Thoracic aorta (tissue), 2 donors: ENCODE data around the gene RC3H2. TPM values are rescaled to one million over a fixed set of nuclear protein-coding genes. Genes with fewer than 3 reads are reported as not detected.

ENCODE experiments used
- ATAC-seq: fragments of 150-250 bp; one replicate; pipeline ENCODE4 v1.8.0; 2017; ENCODE audit warnings: low read depth; ENCODE audit not compliant: insufficient number of reproducible peaks, low FRiP score
- DNase-seq: peaks from one replicate; pipeline ENCODE4 v3.0.0-alpha.2; 2020; ENCODE audit warnings: low spot score
- H3K27ac ChIP-seq, 2 donors: fragments of 200-600 bp; sonication (generic); 1 replicate in 1 of 2; 2 replicates in 1 of 2; pipeline ENCODE4 v1.5.1; 2016; ENCODE audit warnings: mild to moderate bottlenecking in 2 of 2, moderate library complexity in 2 of 2
- H3K27me3 ChIP-seq: fragments of 200-600 bp; sonication (generic); replicated peaks from 2 replicates; pipeline ENCODE4 v1.6.0; 2016; ENCODE audit warnings: mild to moderate bottlenecking; ENCODE audit not compliant: insufficient read depth
- H3K36me3 ChIP-seq: fragments of 200-600 bp; sonication (generic); one replicate; pipeline ENCODE4 v1.5.1; 2016
- H3K4me1 ChIP-seq, 2 donors: fragments of 200-600 bp; sonication (generic); 1 replicate in 1 of 2; 2 replicates in 1 of 2; pipeline versions ENCODE4 v1.5.1 to v1.6.0; 2016; ENCODE audit warnings: low read depth in 2 of 2, mild to moderate bottlenecking in 1 of 2; ENCODE audit not compliant: control insufficient read depth in 1 of 2
- H3K4me3 ChIP-seq: fragments of 200-600 bp; sonication (generic); 2 replicates; pipeline ENCODE4 v1.5.1; 2016; ENCODE audit warnings: mild to moderate bottlenecking
- H3K9me3 ChIP-seq: fragments of 200-600 bp; sonication (generic); 2 replicates; pipeline ENCODE4 v1.5.1; 2016
- total RNA-seq, 2 donors: library from RNA; depleted of rRNA; stranded (reverse); fragments of >200 nt; gene quantifications; one replicate each; pipeline versions ENCODE4 v1.1.0 to v1.2.3, GENCODE V29; 2016
- TF ChIP-seq, protein P1 (sequence below): fragments of 200-600 bp; sonication (generic); IDR thresholded peaks from one replicate; pipeline ENCODE4 v1.5.1; 2019; ENCODE audit warnings: antibody characterized with exemption

Gene RC3H2
- total RNA-seq, 2 donors from 2014 or later: 45.9 to 49.5 TPM

DNA sequence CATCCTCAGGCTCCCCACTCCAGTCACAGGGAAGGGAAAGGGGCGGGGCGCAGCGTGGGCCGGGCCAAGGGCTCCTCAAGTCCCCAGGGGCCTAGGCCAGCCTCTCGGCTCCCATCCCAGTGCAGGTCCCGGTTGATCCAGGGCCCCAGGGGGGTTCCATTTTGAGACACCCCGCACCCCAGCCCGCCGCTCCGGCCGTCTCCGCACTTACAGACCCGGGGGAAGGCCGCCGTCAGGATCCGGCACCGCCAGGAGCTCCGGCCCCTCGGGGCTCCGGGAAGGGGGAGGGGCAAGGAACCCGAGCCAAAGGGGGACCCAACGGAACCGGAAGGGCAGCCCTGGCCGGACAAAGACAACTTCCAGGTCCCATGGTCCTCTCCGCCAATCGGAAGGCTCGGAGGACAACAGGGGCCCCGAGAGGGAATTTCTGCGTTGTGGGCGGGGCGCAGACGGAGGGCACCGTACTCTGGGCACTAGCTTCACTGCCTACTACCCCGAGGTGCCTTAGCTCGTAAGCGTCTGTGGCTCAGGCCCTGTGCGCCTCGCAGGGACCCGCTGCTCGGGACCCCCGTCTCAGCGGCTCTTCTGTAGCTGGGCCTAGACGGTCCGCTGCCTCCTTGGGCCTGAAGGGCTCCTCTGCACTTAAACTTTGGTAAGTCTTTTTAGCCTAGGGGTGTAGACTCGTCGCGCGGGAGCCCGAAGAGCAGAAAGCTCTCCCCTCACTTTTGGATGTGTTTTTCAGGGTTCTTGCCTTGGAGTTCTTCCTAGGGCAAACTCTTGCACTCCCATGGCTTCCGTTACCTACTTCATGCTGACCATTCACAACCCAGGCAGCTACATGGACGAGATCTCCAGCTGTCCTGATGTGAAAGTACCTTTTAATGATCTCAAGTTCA lies 26.3 kb upstream of the RC3H2 start, which contains the start of gene ZBTB26:
Gene ZBTB26 (minus strand): TSS at position 287 of the 896 bp plus-strand sequence. CDS start 11,578 bp downstream, outside the sequence.
- no peaks in the 10 kb centered on the region for H3K27me3 ChIP-seq
- ATAC-seq: peak; percentile 99
- TF ChIP-seq, protein P1, sequence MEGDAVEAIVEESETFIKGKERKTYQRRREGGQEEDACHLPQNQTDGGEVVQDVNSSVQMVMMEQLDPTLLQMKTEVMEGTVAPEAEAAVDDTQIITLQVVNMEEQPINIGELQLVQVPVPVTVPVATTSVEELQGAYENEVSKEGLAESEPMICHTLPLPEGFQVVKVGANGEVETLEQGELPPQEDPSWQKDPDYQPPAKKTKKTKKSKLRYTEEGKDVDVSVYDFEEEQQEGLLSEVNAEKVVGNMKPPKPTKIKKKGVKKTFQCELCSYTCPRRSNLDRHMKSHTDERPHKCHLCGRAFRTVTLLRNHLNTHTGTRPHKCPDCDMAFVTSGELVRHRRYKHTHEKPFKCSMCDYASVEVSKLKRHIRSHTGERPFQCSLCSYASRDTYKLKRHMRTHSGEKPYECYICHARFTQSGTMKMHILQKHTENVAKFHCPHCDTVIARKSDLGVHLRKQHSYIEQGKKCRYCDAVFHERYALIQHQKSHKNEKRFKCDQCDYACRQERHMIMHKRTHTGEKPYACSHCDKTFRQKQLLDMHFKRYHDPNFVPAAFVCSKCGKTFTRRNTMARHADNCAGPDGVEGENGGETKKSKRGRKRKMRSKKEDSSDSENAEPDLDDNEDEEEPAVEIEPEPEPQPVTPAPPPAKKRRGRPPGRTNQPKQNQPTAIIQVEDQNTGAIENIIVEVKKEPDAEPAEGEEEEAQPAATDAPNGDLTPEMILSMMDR: no peak
- H3K4me1 ChIP-seq: peaks cover 18 to 31% of the 10 kb centered on the region in 2 donors
- peaks cover 3% of the 10 kb centered on the region for H3K36me3 ChIP-seq
- peak within 1 kb of the TSS; percentile 82 to 84 for H3K27ac ChIP-seq
- DNase-seq: peak; percentile 84
- H3K4me3 ChIP-seq: peak within 1 kb of the TSS; percentile 93
- H3K9me3 ChIP-seq: no peaks in the 10 kb centered on the region

DNA sequence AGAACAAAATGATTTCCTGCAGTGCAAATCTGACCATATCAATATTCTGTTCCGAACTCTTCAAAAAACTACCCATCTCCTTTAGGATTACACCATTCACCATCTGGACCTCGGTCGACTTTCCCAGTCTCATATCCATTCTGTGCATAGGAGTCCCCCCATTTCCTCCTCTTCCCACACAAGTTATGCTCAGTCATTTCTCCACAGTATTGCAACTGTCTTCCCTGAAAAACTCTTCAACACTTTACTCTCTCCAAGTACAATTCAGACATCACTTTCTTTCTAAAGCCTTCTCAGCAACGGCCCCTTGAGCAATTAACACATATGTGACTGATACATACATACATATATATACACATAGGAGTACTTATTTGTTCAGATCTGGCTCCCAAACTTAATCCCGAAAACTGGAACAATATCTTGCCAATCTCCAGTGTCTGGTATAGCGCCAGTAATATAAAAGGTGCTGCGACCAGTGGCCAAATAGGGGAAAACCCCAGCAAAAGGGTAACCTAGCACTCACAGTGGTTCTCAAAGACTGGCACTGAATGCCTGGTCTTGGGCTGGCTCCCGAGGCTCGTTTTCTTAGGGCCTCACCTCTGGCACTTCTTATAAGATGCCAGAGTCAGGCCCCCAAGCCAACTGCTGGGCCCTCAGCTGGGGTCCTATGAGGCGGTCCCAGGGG lies 25.5 kb upstream of the RC3H2 start:
- Histone ChIP-seq H3K9me3 (no peaks in the 10 kb centered on the region), H3K27ac (peak overlapping the region; percentile 82 to 84), H3K36me3 (no peaks in the 10 kb centered on the region), H3K27me3 (no peaks in the 10 kb centered on the region), H3K4me1 (peaks cover 18 to 31% of the 10 kb centered on the region in 2 donors), H3K4me3 (peak overlapping the region; percentile 93)
- no peak for DNase-seq
- TF ChIP-seq, protein P1: no peak
- ATAC-seq: no peak

DNA sequence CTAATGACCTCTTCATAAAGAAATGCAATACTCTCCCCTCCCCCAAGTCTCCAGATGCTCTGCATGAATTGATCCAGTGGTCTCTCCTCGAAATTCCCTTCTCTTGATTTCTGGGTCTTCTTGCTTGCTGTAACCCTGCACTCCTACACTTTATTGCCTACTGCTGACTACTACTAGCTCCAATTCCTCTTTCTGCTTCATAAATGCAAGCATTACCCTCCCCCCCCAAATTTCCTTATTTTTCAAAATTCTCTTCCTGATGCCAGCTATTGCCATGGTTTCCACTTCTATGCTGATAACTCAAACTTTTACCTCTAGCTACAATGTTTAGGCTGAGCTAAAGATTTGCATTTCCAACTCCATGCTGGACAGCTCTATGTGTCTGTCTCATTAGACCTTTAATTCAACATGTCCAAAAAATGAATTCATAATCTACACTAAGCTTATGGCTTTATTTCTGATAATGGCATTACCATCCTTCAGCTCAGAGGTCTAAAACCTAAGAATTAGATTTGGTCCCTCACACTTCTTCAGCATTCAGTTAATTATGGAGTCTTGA lies 24.7 kb upstream of the RC3H2 start:
- no peak overlapping the region for H3K27ac ChIP-seq
- peaks cover 18 to 31% of the 10 kb centered on the region in 2 donors for H3K4me1 ChIP-seq
- DNase-seq: no peak
- H3K4me3 ChIP-seq: no peak overlapping the region
- TF ChIP-seq, protein P1: no peak
- ATAC-seq: no peak
- H3K9me3 ChIP-seq: no peaks in the 10 kb centered on the region
- no peaks in the 10 kb centered on the region for H3K36me3 ChIP-seq
- no peaks in the 10 kb centered on the region for H3K27me3 ChIP-seq

DNA sequence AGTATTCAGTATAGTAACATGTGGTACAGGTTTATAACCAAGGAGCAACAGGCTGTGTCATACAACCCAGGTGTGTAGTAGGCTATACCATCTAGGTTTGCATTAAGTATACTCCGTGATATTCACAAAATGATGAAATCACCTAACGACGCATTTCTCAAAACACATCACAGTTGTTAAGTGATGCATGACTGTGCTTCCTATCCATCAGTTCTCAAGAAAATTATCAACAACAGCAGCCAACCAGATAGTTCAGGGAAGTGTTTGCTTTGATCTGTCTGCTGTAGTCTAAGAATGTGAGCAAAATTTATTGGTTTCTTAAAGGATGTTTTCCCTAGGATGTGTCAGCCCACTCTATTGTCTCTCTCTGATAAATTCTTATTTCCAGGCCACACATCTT lies 18.8 kb upstream of the RC3H2 start:
- TF ChIP-seq, protein P1: no peak
- H3K27ac ChIP-seq: no peak overlapping the region
- H3K27me3 ChIP-seq: no peaks in the 10 kb centered on the region
- no peaks in the 10 kb centered on the region for H3K4me1 ChIP-seq
- H3K4me3 ChIP-seq: no peak overlapping the region
- H3K36me3 ChIP-seq: no peaks in the 10 kb centered on the region
- ATAC-seq (no peak), DNase-seq (no peak)
- no peaks in the 10 kb centered on the region for H3K9me3 ChIP-seq

DNA sequence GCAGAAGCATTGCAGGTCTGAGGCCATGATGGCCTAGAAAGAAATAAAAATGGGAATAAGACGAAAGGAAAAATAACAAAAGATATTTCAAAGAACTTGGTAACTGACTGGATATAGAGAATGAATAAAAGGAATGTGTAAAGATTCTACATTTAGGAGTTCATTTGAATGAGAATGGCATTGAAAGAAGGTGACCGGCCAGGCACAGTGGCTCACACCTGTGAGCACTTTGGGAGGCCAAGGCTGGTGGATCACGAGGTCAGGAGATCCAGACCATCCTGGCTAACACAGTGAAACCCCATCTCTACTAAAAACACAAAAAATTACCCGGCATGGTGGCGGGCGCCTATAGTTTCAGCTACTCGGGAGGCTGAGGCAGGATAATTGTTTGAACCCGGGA lies 17.6 kb upstream of the RC3H2 start:
- TF ChIP-seq, protein P1: no peak
- DNase-seq: no peak
- H3K9me3 ChIP-seq: no peaks in the 10 kb centered on the region
- peaks cover 3% of the 10 kb centered on the region for H3K36me3 ChIP-seq
- no peaks in the 10 kb centered on the region for H3K4me1 ChIP-seq
- no peak overlapping the region for H3K4me3 ChIP-seq
- no peaks in the 10 kb centered on the region for H3K27me3 ChIP-seq
- H3K27ac ChIP-seq: no peak overlapping the region
- no peak for ATAC-seq
